GM12872 (cell line): Measurements from ENCODE around the gene OR52A1.

ENCODE experiments used
- TF ChIP-seq, protein P1 (sequence below): IDR thresholded peaks from 3 replicates; pipeline ENCODE4 v1.5.1; 2011; ENCODE audit warnings: low read depth, mild to moderate bottlenecking, low read length, moderate library complexity; ENCODE audit not compliant: insufficient read depth

OR52A1 gene

DNA sequence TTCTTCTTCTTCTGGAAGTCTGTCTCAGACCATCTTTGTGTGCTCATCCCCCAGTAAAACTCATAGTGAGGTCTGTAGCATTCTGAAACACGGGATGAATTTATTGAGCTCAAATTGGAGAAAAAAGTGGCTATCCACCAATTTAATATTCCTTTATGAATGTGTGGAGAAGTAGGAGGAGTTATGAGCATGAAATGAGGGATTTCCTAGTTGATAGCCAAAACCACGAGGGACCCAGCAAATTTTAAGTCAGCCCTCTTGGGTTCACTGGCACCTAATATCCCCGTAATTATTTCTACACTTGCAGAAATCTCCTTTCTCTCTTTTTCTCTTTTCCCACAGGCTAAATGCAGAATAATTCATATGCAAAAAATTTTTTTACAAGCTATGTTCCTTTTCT, at the start of gene OR52A1:
TSS of gene OR52A1 (minus strand) at position 101 of the 400 bp plus-strand sequence. CDS start 2,388 bp downstream, outside the sequence.
- TF ChIP-seq, protein P1, sequence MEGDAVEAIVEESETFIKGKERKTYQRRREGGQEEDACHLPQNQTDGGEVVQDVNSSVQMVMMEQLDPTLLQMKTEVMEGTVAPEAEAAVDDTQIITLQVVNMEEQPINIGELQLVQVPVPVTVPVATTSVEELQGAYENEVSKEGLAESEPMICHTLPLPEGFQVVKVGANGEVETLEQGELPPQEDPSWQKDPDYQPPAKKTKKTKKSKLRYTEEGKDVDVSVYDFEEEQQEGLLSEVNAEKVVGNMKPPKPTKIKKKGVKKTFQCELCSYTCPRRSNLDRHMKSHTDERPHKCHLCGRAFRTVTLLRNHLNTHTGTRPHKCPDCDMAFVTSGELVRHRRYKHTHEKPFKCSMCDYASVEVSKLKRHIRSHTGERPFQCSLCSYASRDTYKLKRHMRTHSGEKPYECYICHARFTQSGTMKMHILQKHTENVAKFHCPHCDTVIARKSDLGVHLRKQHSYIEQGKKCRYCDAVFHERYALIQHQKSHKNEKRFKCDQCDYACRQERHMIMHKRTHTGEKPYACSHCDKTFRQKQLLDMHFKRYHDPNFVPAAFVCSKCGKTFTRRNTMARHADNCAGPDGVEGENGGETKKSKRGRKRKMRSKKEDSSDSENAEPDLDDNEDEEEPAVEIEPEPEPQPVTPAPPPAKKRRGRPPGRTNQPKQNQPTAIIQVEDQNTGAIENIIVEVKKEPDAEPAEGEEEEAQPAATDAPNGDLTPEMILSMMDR = no peak

DNA sequence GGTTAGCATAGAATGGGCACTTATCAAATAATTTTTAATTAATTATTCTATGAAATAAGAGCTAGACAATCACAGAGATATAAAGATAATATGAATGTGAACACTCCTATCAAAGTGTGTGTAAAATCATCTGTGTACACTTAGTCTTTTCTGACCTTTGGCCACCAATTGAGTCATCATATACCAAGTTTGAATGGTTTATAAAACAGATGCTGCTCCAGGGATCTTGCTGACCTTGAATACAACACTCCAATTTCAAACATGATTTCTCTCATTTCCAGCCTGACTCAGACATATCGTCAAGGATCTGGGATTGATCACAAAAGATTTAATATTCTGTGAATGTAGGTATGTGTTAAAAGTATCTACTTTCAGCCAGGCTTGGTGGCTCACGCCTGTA, 48.8 kb upstream of the OR52A1 start:
- TF ChIP-seq, protein P1 = no peak

DNA sequence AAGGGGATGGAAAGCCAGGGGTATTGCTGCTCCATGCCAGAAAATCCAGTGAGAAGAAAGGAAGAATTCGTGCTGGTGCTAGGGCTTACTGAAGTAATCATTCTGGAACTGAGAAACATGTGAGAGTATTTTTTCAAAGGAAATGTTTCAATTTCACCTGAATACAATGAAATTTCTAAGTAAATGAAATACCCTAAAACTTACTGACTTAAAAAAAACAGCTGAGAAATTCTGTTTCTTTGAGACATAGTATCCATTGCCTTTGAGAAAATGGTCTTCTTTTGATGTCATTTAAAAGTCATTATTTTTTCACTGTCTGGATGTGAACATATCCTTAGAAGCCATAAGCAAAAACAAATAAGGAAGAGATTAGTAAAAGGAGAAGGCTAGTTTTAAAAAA, 46.0 kb upstream of the OR52A1 start, which contains the start of gene OR51V1:
TSS of gene OR51V1 (minus strand) at position 101 of the 400 bp plus-strand sequence. CDS start at position 101, 0 bp downstream.
- TF ChIP-seq, protein P1 = no peak

DNA sequence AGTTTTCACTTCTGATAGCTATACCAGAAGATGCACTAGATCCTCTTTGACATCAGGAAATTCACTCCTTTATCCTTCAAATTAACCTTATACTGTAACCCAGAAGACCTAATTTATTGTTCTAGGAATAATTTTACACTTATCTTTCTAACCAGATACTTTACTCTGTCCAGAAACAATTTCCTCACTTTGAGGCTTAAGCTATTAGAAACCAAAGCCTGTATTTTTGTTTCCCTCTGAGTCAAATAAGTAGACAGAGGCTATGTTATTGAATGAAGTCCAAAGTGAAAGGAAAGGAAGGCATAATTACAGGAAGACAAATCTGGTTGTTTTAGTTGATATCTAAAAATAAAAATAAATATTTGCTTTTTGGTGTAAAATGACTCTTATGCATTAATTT, 43.7 kb upstream of the OR52A1 start:
- TF ChIP-seq, protein P1 = no peak

DNA sequence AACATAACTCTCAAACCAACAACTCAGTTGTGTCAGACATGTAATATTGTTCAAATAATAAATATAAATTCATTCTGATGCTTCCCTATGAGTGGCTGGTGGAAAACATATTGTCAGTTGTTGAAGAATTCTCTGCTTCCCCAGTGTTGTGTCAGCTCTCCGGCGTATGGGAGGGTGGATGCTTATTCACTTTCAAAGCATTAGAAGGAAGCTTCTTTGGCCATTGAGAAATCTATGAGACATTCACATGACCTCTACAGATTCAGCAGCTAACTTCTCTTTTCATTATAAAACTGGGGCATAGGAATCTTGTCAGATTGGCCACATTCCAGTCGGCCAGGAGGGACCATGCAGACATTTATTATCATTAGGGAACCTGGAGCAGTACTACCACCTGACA, 43.0 kb upstream of the OR52A1 start:
- TF ChIP-seq, protein P1 = no peak

DNA sequence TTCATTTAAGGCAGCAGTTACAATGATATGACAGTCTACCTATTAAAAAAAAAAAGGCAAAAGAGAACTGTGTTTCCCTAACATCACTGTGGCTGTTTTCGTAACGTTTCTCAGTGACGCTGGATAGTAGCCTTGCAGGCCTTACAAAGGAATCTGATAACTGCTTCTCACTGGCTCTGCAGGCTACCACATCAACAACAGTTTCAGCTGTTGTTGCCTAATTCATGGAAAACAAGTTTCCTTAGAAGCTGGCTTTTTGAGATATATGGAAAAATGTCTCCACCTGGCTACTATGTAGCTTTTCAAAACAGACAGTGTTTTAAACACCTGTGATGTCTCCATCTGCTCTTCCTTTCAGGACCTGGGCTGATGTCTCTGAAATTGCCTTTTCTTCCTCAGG, 42.2 kb upstream of the OR52A1 start:
- TF ChIP-seq, protein P1 = no peak

DNA sequence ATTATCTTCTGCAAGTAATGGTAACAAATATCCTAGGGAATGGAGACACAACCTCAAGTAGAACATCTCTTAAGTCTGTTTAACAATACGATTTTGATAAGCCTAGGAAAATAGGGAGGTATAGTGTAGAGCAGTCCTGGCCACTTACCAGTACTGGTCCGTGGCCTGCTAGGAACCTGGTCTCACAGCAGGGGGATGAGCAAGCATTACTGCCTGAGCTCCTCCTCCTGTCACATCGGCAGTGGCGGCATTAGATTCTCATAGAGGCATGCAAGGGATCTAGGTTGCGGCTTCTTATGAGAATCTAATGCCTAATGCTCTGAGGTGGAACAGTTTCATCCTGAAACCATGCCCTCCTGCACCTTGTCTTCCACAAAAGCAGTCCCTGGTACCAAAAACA, 41.5 kb upstream of the OR52A1 start:
- TF ChIP-seq, protein P1 = no peak
